K562 (cell line): ENCODE results near the gene HPSE2. TPM values are rescaled to one million over a fixed set of nuclear protein-coding genes. Genes with fewer than 3 reads are reported as not detected.

ENCODE experiments used
- ATAC-seq: fragments of 200-7000 bp; cut with Tn5 transposase; 3 replicates; pipeline ENCODE4 v1.9.1; 2020; ENCODE audit warnings: moderate library complexity
- BruUV-seq: library from RNA; stranded (reverse); fragments of 400-500 nt; replicated peaks from 2 replicates; lab custom pipeline; 2021; lab: Mats Ljungman, UMichigan
- CTCF ChIA-PET: fragments of 300-600 bp; formaldehyde crosslinking; extraction: SDS; loops from one replicate; lab custom pipeline; 2021; ENCODE audit warnings: low intra/inter-chr PET ratio; lab: Yijun Ruan, JAX
- POLR2A ChIA-PET: fragments of 300-600, 350-650 bp; sonication (Branson Sonifier 250); formaldehyde crosslinking; extraction: SDS; loops from one replicate; lab custom pipeline; 2021; ENCODE audit warnings: antibody characterized with exemption, inconsistent platforms; lab: Yijun Ruan, JAX
- DNase-seq, 4 experiments: peaks; one replicate each; pipeline versions ENCODE4 v3.0.0 to v3.0.0-alpha.2; 2011 to 2018; ENCODE audit warnings: low spot score in 3 of 4, mixed read lengths in 3 of 4; ENCODE audit errors: extremely low read depth in 1 of 4
- FAIRE-seq: peaks from 2 replicates; lab custom pipeline; 2011; peaks lifted over from hg19 to GRCh38; lab: Jason Lieb, UNC
- H2AFZ ChIP-seq: 2 replicates; pipeline ENCODE4 v1.6.0; 2011; ENCODE audit warnings: low read depth, low read length, control low read depth, inconsistent platforms
- H3K27ac ChIP-seq: fragments of 200-600 bp; 3 replicates; pipeline ENCODE4 v1.8.0; 2011; ENCODE audit warnings: low read depth, mild to moderate bottlenecking, control low read depth, inconsistent platforms, low read length, moderate library complexity, mixed read lengths; ENCODE audit errors: extremely low read depth
- H3K27me3 ChIP-seq, 2 experiments: fragments of 300-600 bp in 1 of 2; 2 replicates in 1 of 2; 3 replicates in 1 of 2; pipeline versions ENCODE4 v1.6.0 to v1.8.0; 2011; ENCODE audit warnings: inconsistent platforms in 2 of 2, low read length in 2 of 2, mild to moderate bottlenecking in 1 of 2, mixed read lengths in 1 of 2, moderate library complexity in 1 of 2; ENCODE audit not compliant: control insufficient read depth in 2 of 2, insufficient read depth in 2 of 2
- H3K36me3 ChIP-seq: fragments of 300-600 bp; 3 replicates; pipeline ENCODE4 v1.8.0; 2011; ENCODE audit warnings: mild to moderate bottlenecking, low read length, inconsistent platforms; ENCODE audit not compliant: control insufficient read depth, insufficient read depth
- H3K4me1 ChIP-seq, 2 experiments: fragments of 200-600 bp in 1 of 2; replicated peaks in 1 of 2; 2 replicates in 1 of 2; 3 replicates in 1 of 2; pipeline versions ENCODE4 v1.5.1 to v1.8.0; 2011; ENCODE audit warnings: inconsistent platforms in 2 of 2, low read length in 2 of 2, mild to moderate bottlenecking in 1 of 2, mixed read lengths in 1 of 2, moderate library complexity in 1 of 2; ENCODE audit not compliant: control insufficient read depth in 2 of 2, insufficient read depth in 2 of 2
- H3K4me2 ChIP-seq: 2 replicates; pipeline ENCODE4 v1.6.1; 2011; ENCODE audit warnings: low read length, control low read depth, inconsistent platforms, mixed read lengths; ENCODE audit not compliant: insufficient read depth
- H3K4me3 ChIP-seq: fragments of 200-600 bp; sonication (generic), shearing (Covaris generic); 2 replicates; pipeline ENCODE4 v1.5.1; 2016; ENCODE audit warnings: control low read depth, inconsistent platforms
- H3K79me2 ChIP-seq: fragments of 200-600 bp; 3 replicates; pipeline ENCODE4 v1.8.0; 2011; ENCODE audit warnings: low read length, inconsistent platforms; ENCODE audit not compliant: control insufficient read depth, insufficient read depth
- H3K9ac ChIP-seq, 2 experiments: 2 replicates each; pipeline versions ENCODE4 v1.6.0 to v1.6.1; 2011; ENCODE audit warnings: low read depth in 2 of 2, low read length in 2 of 2, control low read depth in 1 of 2, inconsistent platforms in 1 of 2, mild to moderate bottlenecking in 1 of 2, mixed read lengths in 1 of 2; ENCODE audit not compliant: insufficient read depth in 1 of 2
- H3K9me1 ChIP-seq: one replicate; pipeline ENCODE4 v1.6.0; 2011; ENCODE audit warnings: inconsistent platforms, mild to moderate bottlenecking, low read length, moderate library complexity; ENCODE audit not compliant: control insufficient read depth, insufficient read depth
- H3K9me3 ChIP-seq: replicated peaks from 2 replicates; pipeline ENCODE4 v1.5.1; 2011; ENCODE audit warnings: low read depth, low read length, inconsistent platforms; ENCODE audit not compliant: control insufficient read depth, insufficient read depth
- H4K20me1 ChIP-seq: replicated peaks from 2 replicates; pipeline ENCODE4 v1.6.1; 2011; ENCODE audit warnings: low read length, inconsistent platforms, mixed read lengths; ENCODE audit not compliant: control insufficient read depth, insufficient read depth
- DPF2 ChIP-seq: fragments of 450-650 bp; IDR thresholded peaks from 2 replicates; pipeline ENCODE4 v1.6.1; 2016
- MEIS2 ChIP-seq: fragments of 450-650 bp; IDR thresholded peaks from 2 replicates; pipeline ENCODE4 v1.6.1; 2014; ENCODE audit warnings: mild to moderate bottlenecking; ENCODE audit not compliant: partially characterized antibody
- TAF15 ChIP-seq: fragments of 200-400 bp; formaldehyde crosslinking; IDR thresholded peaks from 2 replicates; pipeline ENCODE4 v1.6.1; 2017; ENCODE audit warnings: mild to moderate bottlenecking, low read depth, low read length, moderate library complexity
- TAL1 ChIP-seq: fragments of 450-650 bp; IDR thresholded peaks from 2 replicates; pipeline ENCODE4 v1.6.1; 2016; ENCODE audit warnings: mild to moderate bottlenecking
- WGBS: fragments of 100-300 bp; shearing (Covaris generic); methylation state at CpG from one replicate; pipeline ENCODE4 v1.1.6; 2016; ENCODE audit warnings: low coverage, mixed read lengths; ENCODE audit not compliant: insufficient coverage; ENCODE audit errors: missing lambda C conversion rate; 5-methylcytosine and 5-hydroxymethylcytosine counted together
- in situ Hi-C: fragments of 300-500 bp; cut with MboI; formaldehyde crosslinking; loops from 4 replicates; pipeline ENCODE4 v1.15.0; 2018; ENCODE audit warnings: inconsistent platforms, mixed read lengths
- intact Hi-C: fragments of 100-400 bp; cut with micrococcal nuclease; formaldehyde crosslinking; loops from 2 replicates; pipeline ENCODE4 v1.14.2; 2022
- polyA plus RNA-seq, 8 experiments: library from polyadenylated mRNA; depleted of rRNA in 4 of 8; stranded (reverse) in 5 of 8; unstranded in 3 of 8; fragments of >200 nt; fragmentation: Nextera tagmentation in 2 of 8; fragmentation: Illumina TruSeq in 1 of 8; extraction: Ambion mirVana in 2 of 8; extraction: Trizol in 1 of 8; gene quantifications; 2 replicates each; pipeline versions ENCODE4 v1.2.1 to v1.2.3, GENCODE V29; 2011 to 2014; ENCODE audit warnings: inconsistent platforms in 1 of 8, missing spikeins in 1 of 8
- total RNA-seq, 7 experiments: library from RNA; depleted of rRNA in 6 of 7; stranded (reverse); fragments of >200 nt in 6 of 7; fragmentation: Illumina TruSeq in 2 of 7; extraction: Trizol in 2 of 7; gene quantifications; 2 replicates each; pipeline versions ENCODE4 v1.2.1 to v1.2.3, GENCODE V29; 2011 to 2021; ENCODE audit warnings: low replicate concordance in 1 of 7
- TF ChIP-seq, protein P1 (sequence below): fragments of 450-650 bp; IDR thresholded peaks from 2 replicates; pipeline ENCODE4 v1.6.1; 2016
- TF ChIP-seq, protein P2 (sequence below), 2 experiments: IDR thresholded peaks in 1 of 2; conservative IDR thresholded peaks in 1 of 2; 2 replicates each; pipeline ENCODE4 v1.6.1; 2016; ENCODE audit warnings: low read depth in 2 of 2, mild to moderate bottlenecking in 1 of 2, missing compliant biosample characterization in 1 of 2, missing genetic modification characterization in 1 of 2, moderate library complexity in 1 of 2
- TF ChIP-seq, protein P3 (sequence below): sonication (generic); IDR thresholded peaks from 2 replicates; pipeline ENCODE4 v1.6.1; 2016

Gene HPSE2
- total and polyA plus RNA-seq, 9 of the 15 experiments (the other 6 are each of a cell fraction or from before 2014, with no cell fraction given): 0.03 to 0.10 (median 0.04) TPM; not detected in 2

DNA sequence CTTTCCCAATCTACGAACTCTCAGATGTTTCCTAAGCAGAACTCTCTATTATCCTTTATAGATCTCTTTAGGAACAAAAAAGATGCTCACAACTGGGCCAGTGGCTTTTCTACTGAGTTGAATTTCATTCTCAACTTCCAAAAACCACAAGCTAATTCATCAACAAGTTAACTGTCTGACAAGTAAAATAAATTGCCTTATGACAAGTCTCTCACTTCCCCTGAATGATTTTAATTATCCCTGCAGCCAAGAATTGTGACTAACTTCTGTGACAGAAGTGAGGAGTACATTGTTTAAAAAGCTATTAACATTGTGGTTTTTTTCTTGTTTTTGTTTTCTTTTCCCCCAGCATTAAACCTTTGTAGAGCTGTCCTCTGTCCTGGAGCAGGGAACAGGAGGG lies 343.1 kb downstream of the HPSE2 start:
- no peak overlapping the region for H3K27ac ChIP-seq
- TF ChIP-seq, protein P1, sequence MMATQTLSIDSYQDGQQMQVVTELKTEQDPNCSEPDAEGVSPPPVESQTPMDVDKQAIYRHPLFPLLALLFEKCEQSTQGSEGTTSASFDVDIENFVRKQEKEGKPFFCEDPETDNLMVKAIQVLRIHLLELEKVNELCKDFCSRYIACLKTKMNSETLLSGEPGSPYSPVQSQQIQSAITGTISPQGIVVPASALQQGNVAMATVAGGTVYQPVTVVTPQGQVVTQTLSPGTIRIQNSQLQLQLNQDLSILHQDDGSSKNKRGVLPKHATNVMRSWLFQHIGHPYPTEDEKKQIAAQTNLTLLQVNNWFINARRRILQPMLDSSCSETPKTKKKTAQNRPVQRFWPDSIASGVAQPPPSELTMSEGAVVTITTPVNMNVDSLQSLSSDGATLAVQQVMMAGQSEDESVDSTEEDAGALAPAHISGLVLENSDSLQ: peak; percentile 44; the same call in 1 of the 2 replicates
- no peak for TF ChIP-seq TAL1
- no peak for TF ChIP-seq DPF2
- TF ChIP-seq TAF15: no peak
- peak; percentile 89 for TF ChIP-seq MEIS2
- TF ChIP-seq, protein P2, sequence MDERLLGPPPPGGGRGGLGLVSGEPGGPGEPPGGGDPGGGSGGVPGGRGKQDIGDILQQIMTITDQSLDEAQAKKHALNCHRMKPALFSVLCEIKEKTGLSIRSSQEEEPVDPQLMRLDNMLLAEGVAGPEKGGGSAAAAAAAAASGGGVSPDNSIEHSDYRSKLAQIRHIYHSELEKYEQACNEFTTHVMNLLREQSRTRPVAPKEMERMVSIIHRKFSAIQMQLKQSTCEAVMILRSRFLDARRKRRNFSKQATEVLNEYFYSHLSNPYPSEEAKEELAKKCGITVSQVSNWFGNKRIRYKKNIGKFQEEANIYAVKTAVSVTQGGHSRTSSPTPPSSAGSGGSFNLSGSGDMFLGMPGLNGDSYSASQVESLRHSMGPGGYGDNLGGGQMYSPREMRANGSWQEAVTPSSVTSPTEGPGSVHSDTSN (CRISPR knock-in tag; IDR thresholded peaks at IDR 0.05; ENCODE audit: low read depth): no peak
- TF ChIP-seq, protein P2 (tag; conservative IDR thresholded peaks at IDR 0.05; ENCODE audit: low read depth): peak; percentile 72
- TF ChIP-seq, protein P3, sequence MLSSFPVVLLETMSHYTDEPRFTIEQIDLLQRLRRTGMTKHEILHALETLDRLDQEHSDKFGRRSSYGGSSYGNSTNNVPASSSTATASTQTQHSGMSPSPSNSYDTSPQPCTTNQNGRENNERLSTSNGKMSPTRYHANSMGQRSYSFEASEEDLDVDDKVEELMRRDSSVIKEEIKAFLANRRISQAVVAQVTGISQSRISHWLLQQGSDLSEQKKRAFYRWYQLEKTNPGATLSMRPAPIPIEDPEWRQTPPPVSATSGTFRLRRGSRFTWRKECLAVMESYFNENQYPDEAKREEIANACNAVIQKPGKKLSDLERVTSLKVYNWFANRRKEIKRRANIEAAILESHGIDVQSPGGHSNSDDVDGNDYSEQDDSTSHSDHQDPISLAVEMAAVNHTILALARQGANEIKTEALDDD: peak; percentile 52; the same call in 1 of the 2 replicates
- ATAC-seq (no peak), FAIRE-seq (no peak), DNase-seq (no peak)
- H2AFZ ChIP-seq: no peak overlapping the region
- intact Hi-C loops (no loop called here), in situ Hi-C loops (no loop called here)
- ChIA-PET CTCF (no interaction called here), POLR2A (interaction anchor here (0.9 kb wide), 1 partner anchor 16 kb away, joined by 3 read pairs; no protein-coding TSS in a partner anchor)
- H3K79me2 ChIP-seq: no peaks in the 10 kb centered on the region
- no peaks in the 10 kb centered on the region for H3K36me3 ChIP-seq
- BruUV-seq: no TSS peak
- no peaks in the 10 kb centered on the region for H3K9me1 ChIP-seq
- no peak overlapping the region for H3K4me3 ChIP-seq
- H4K20me1 ChIP-seq: no peaks in the 10 kb centered on the region
- H3K9ac ChIP-seq: no peak overlapping the region
- no peaks in the 10 kb centered on the region for H3K9me3 ChIP-seq
- no peaks in the 10 kb centered on the region for H3K27me3 ChIP-seq
- 23% methylated on average over 1 of the region's 1 CpG for WGBS
- H3K4me1 ChIP-seq: no peaks in the 10 kb centered on the region
- no peak overlapping the region for H3K4me2 ChIP-seq
